Activated CD4-positive, alpha-beta T cell treated with anti-CD3 and anti-CD28 coated beads, Interleukin-2, amount 50 U/mL, for 48 hours (primary cell): ENCODE data around the gene CLDN24.
"Not testable (repeated sequence)": the region's sequence is repeated elsewhere in the genome, so short reads cannot be mapped to it uniquely, and the experiment has no call there.

ENCODE experiments used
- DNase-seq, 2 experiments: peaks; one replicate each; pipeline ENCODE4 v3.0.0-alpha.2; 2020

CLDN24 gene

DNA sequence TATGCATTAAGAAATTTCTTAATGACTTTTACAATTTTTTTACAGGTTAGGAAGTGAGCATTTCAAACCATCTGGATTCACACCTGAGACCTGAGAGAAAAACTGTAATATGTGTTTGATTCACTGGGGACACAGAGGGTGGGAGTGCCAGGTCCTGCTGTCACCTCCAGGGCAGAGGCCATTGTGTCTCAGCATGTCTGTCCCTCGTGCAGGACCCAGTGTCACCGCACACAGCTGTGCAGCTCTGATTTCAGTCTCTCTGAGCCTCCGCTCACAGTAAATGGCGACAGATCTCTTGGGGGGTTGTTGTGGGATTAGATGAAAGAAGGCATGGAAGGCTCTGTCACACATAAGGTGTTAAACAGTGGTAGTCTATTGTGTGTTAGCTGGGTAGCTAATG is 23.0 kb upstream of the CLDN24 start:
- no peak for DNase-seq

DNA sequence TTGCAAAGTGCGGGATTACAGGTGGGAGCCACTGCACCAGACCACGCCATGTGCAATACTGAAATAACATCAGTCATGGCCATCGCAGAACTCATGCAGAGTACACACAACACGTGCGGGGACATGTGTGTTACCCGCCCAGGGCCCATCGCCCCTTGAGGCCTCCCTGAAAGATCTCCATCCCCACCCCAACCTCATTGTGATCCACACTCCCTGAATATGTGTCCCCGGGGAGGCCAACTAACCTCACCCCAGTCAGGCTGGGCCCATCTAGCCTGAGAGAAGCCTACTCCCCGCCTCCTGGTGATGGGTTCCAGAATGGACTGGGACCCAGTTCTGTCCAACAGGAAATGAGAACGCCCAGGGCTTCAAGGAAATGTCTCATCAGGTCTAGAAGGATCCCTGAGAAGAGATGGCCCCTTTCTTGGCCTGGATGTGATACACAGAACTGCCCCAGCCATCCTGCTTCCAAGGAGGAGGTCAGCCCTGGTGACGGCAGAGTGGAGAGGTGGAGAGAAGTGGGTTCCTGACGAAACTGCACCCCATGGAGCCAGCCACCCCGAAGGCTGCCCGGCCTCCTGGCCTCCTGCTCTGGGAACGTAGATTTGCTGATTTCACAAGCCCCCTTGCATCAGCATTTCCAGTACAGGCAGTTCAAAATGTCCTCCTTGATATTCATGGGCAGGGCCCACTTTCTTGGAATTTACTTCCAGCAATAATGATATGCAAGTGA is 22.5 kb upstream of the CLDN24 start:
- no peak for DNase-seq

GRCh38 chr4:183343730-183344129 is 21.5 kb upstream of the CLDN24 start:
- no peak for DNase-seq

DNA sequence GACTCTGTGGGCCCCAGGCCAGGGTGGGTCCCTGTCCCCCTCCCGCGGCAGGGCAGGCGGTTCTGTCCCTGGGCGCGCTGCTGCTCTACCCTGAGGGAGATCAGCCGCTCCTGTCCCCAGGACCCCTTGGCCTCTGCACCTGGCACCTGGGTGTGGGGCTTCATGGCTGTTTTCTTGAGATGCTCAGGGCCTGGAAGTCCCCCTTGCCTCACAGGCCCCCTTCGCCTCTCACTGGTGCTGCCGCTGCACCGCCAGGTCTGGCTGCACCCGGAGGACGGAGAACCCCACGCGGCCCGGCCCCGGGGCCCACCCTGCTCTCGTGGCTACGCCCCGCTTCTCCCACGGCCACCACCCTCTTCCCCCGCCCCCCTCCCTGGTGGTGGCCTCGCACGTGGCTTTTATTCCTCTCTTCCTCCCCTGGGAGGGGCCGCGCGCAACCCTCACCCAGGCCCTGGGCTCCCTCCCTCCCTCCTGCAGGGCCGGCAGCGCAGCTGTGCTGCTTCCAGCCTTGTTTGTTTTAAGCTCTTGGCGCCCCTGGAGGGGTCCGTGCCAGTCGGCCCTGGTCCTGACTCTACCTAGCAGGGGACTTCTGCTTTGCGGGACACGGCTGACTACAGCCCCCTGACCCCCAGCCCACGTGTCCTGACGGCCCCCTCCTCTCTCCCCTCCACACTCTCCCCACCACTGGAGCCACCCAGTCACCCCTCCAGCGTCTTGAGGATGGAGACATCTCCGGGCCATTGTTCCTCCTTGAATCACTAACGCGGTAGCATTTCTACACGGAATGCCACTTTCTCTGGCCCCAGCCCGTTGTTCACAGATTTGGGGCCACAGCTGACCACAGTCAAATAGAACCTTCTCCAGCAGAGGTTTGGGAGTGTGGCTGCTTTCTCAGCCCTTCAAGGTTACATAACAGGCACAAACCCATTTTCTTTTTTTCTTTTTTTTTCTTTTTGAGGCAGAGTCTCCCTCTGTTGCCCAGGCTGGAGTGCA is 20.6 kb upstream of the CLDN24 start:
- no peak for DNase-seq

DNA sequence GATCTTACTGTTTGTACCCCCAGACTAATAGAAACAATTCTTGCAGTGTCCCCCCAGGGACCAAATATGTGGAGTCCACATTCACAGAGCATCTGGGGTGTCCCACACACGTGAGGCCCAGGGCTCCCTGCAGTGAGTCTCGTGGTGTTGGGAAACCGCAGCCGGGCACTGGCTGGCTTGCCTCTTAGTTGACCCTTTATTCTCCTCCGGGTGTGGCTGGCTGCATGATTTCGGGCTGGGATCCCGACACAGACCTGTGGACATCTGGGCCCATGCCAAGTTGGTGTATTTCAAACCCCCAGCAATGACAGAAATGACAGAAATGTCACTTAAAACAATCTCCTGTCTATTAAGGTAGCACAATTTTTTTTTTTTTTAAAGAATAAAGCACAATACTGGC is 15.6 kb upstream of the CLDN24 start:
- DNase-seq: no peak

DNA sequence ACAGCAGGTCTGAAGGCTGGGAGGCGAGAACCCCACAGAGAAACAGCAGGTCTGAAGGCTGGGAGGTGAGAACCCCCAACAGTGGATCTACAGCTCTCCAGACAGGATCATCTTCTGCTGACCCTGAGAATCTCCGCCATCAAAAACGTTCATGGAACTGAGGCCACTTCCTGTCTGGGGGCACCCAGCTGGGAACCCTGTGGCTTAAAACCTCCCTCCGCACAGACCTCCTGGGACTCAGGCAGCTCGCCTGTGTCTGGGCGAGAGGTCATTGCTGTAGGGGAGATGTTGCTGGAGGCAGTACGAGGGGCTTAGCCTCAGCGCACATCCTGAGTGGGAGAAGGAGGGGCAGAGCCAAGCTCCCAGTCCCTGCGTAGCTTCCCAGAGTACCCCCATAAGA is 15.1 kb upstream of the CLDN24 start:
- no peak for DNase-seq

GRCh38 chr4:183335369-183335940 is 13.2 kb upstream of the CLDN24 start:
- DNase-seq: no peak

- DNase-seq: no peak
Observed at GRCh38 chr4:183333983-183334382, 11.8 kb upstream of the CLDN24 start.

DNA sequence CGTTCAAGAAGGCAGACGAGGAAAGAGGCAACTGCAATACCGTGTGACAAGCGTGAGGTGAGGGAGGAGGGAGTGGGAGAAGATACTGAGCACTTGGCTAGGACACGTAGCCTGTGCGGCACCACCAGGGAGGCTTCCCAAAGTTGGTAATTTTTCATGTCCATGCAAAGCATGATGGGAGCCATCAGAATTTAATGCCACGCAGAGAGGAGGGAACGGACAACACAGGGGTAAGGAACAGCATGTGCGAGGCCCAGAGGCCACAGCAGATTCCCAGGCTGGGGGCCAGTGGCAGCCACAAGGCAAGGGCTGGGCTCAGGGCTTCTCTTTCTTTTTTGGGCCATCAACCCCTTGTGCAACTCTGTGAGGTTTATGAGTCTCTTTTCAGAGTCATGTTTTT is 11.0 kb upstream of the CLDN24 start:
- DNase-seq: no peak

- no peak for DNase-seq
Observed at GRCh38 chr4:183332447-183332846, 10.2 kb upstream of the CLDN24 start.

DNA sequence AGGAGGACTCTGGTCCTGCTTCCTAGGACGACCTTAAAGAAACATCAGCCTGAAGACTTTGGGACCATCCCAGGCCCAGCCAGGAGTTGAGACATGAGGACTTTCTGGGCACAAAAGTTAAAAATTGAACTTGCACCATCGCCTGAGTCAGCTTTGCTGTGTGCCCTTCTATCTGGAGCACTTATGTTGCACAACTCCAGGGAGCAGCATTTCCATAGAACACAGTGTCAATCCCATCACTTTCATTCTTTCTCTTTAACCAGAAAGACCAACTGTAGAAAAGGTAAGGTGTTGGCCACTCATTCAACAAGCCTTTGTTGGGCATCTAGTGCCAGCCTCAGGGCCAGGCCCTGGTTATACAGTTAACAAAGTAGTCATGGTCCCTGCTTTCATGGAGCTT is 8.6 kb upstream of the CLDN24 start:
- DNase-seq: no peak

GRCh38 chr4:183329954-183330742 is 7.9 kb upstream of the CLDN24 start:
- DNase-seq: no peak

DNA sequence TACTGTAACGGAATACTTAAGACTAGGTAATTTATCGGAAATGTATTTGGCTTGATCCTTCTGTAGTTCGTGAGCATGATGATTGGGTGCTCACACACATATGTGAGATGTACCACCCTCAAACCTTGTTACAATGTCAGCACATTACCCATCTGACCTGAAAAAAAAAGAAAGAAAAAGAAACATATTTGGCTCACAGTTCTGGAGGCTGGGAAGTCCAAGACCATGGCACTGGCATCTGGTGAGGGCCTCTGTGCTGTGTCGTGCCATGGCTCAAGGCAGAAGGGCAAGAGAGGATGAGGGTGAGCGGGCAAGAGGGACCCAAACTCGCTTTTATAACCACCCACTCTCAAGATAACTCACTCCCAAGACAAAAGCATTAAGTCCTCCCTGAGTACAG is 7.0 kb upstream of the CLDN24 start:
- no peak for DNase-seq

DNA sequence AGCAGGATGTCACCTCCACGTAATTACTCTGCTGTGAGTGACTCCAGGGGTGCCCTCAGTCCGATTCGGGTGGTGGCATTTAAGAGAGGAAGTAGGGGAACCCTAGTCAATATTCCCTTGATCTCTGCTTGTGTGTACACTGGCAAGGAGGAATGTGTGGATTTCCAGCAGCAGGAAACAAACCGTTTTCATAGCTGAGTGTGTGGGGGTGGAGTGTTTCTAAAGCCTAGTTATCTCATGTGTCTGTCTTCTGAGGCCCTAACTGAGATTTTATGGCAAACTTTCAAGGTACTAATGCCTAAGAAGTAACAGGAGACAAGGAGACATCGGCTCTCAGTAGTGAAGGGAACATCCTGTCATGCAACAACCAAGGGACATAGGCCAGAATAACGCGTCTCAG is 6.6 kb upstream of the CLDN24 start:
- DNase-seq: no peak

DNA sequence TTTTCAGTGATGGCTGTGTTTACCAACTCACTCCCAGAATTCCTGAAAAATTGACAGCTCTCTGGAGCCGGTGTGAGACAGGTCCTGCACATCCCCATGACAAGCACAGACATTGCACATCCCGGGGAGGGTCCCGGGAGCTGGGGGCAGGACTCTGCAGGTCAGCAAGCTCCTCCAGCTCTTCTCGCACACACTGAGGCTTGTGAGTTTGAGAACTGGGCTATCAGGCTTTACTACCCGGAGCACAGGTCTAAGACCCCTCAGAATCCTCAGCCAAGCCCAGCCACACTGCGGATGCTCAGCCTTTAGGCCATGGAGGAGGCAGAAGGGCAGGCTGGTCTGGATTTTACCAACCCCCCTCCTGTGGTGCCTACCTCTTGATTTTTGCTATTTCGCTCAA is 5.6 kb upstream of the CLDN24 start:
- no peak for DNase-seq

DNA sequence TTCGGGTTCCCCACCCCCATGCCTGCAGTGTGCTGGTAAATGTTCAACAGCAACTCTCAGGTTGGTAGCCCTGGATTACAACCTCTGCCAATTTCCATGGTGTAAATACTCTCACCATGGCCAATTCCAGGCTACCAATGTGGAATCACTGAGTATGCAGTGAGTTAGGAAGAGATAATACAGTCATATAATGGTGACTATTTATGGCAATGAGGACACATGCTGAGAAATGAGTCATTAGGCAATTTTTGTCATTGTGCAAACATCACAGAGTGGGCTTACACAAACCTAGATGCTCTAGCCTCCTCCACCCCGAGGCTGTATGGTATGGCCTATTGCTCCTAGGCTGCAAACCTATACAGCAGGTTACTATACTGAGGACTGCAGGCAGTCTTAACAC is 4.6 kb upstream of the CLDN24 start:
- no peak for DNase-seq

DNA sequence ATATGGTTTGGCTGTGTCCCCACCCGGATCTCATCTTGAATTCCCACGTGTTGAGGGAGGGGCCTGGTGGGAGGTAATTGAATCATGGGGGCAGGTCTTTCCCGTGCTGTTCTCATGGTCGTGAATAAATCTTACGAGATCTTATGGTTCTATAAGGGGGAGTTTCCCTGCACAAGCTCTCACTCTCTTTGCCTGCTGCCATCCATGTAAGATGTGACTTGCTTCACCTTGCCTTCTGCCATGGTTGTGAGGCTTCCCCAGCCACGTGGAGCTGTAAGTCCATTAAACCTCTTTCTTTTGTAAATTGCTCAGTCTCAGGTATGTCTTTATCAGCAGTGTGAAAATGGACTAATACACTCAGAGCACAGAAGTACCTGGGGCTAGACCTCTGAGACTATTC is 4.2 kb upstream of the CLDN24 start:
- not testable (repeated sequence) for DNase-seq

DNA sequence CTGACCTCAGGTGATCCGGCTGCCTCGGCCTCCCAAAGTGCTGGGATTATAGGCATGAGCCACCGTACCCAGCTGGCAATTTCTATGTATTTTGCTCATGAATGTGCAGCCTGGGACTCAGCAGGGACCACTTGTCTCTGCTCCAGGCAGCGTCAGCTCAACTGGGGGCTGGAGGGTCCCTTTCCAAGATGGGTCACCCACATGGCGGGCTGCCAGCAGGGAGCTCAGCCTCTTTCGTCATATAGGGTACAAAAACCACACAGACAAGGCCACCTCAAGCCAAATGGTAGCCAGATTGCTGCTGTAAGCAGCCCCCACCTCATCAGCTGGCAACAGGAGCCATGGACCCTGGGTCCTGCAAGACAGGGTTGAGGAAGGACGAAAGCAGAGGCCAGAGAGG is 2.4 kb upstream of the CLDN24 start:
- DNase-seq: no peak

- DNase-seq: not testable (repeated sequence)
Observed at GRCh38 chr4:183324056-183324455, 1.8 kb upstream of the CLDN24 start.

- no peak for DNase-seq
Observed at GRCh38 chr4:183323295-183323694, 1.1 kb upstream of the CLDN24 start.

GRCh38 chr4:183321516-183321915 is 710 bp downstream of the CLDN24 start:
- no peak for DNase-seq

- DNase-seq: no peak
Observed at GRCh38 chr4:183321079-183321478, 1.1 kb downstream of the CLDN24 start.
